Esophagus squamous epithelium (tissue), 5 donors: ENCODE measurements around the gene HELZ2. TPM values are rescaled to one million over a fixed set of nuclear protein-coding genes. Genes with fewer than 3 reads are reported as not detected.
A peak's percentile ranks its signal among the peaks of the same experiment; 100 is the strongest.

Experiments
- DNase-seq: peaks from one replicate; lab custom pipeline; 2025; lab: John Stamatoyannopoulos, UW
- H3K27ac ChIP-seq, 4 donors: fragments of 200-600 bp; sonication (generic); one replicate each; pipeline ENCODE4 v1.5.1; 2016 to 2019; ENCODE audit warnings: mild to moderate bottlenecking in 1 of 4
- H3K27me3 ChIP-seq, 4 donors: fragments of 200-600 bp; sonication (generic); 1 replicate in 3 of 4; 2 replicates in 1 of 4; pipeline versions ENCODE4 v1.5.1 to v1.6.0; 2017 to 2021; ENCODE audit warnings: antibody characterized with exemption in 1 of 4
- H3K36me3 ChIP-seq, 3 donors: fragments of 200-600 bp; sonication (generic); one replicate each; pipeline ENCODE4 v1.5.1; 2016 to 2019
- H3K4me1 ChIP-seq, 3 donors: fragments of 200-600 bp; sonication (generic); one replicate each; pipeline ENCODE4 v1.5.1; 2017 to 2019
- H3K4me3 ChIP-seq, 4 donors: fragments of 200-600 bp; sonication (generic); 1 replicate in 3 of 4; 2 replicates in 1 of 4; pipeline ENCODE4 v1.5.1; 2016 to 2019; ENCODE audit warnings: mild to moderate bottlenecking in 2 of 4, moderate library complexity in 1 of 4
- H3K9me3 ChIP-seq, 3 donors: fragments of 200-600 bp; sonication (generic); one replicate each; pipeline ENCODE4 v1.5.1; 2016 to 2019
- CTCF ChIP-seq, 6 experiments: fragments of 450-650 bp in 4 of 6; fragments of 200-600 bp in 2 of 6; sonication (generic) in 2 of 6; IDR thresholded peaks; one replicate each; pipeline ENCODE4 v1.5.1; 2016 to 2019; ENCODE audit warnings: antibody characterized with exemption in 6 of 6, mild to moderate bottlenecking in 4 of 6, moderate library complexity in 4 of 6
- POLR2A ChIP-seq, 4 donors: fragments of 450-650 bp; IDR thresholded peaks; one replicate each; pipeline ENCODE4 v1.6.1; 2017; ENCODE audit warnings: antibody characterized with exemption in 4 of 4, mild to moderate bottlenecking in 4 of 4, moderate library complexity in 3 of 4
- WGBS, 2 donors: methylation state at CpG; one replicate each; pipeline ENCODE4 v1.1.5; 2018; 5-methylcytosine and 5-hydroxymethylcytosine counted together
- intact Hi-C: fragments of 100-400 bp; cut with DNase I; formaldehyde crosslinking; loops from one replicate; pipeline ENCODE4 v1.15.0; 2022
- total RNA-seq, 4 donors: library from RNA; depleted of rRNA; stranded (reverse); fragments of >200 nt; gene quantifications; one replicate each; pipeline ENCODE4 v1.1.0, GENCODE V29; 2016
- donor health status: DM: yes; HTN: yes; CAD: no.

Gene HELZ2
- total RNA-seq, 4 donors from 2014 or later: 23.7 to 37.6 (median 31.2) TPM

- intact Hi-C loops: no loop called here
- 88% methylated on average over 8 of the region's 45 CpGs; no CpG with 5 or more reads in 1 of the 2 donors for WGBS, 2 donors
- no peak overlapping the region for H3K27ac ChIP-seq
- peaks cover 10 to 26% (median 18%) of the 10 kb centered on the region in 3 donors for H3K4me1 ChIP-seq
- no peaks in the 10 kb centered on the region for H3K9me3 ChIP-seq
- H3K4me3 ChIP-seq: no peak overlapping the region
- peaks cover 12 to 28% (median 12%) of the 10 kb centered on the region in 3 donors for H3K36me3 ChIP-seq
- DNase-seq: no peak
- no peak for TF ChIP-seq POLR2A (IDR thresholded peaks at IDR 0.05)
- no peak for TF ChIP-seq CTCF (IDR thresholded peaks at IDR 0.05)
- peaks cover 0 to 26% (median 0%) of the 10 kb centered on the region in 4 donors for H3K27me3 ChIP-seq
Observed at GRCh38 chr20:63555661-63556381, 18.2 kb downstream of the HELZ2 start.

DNA sequence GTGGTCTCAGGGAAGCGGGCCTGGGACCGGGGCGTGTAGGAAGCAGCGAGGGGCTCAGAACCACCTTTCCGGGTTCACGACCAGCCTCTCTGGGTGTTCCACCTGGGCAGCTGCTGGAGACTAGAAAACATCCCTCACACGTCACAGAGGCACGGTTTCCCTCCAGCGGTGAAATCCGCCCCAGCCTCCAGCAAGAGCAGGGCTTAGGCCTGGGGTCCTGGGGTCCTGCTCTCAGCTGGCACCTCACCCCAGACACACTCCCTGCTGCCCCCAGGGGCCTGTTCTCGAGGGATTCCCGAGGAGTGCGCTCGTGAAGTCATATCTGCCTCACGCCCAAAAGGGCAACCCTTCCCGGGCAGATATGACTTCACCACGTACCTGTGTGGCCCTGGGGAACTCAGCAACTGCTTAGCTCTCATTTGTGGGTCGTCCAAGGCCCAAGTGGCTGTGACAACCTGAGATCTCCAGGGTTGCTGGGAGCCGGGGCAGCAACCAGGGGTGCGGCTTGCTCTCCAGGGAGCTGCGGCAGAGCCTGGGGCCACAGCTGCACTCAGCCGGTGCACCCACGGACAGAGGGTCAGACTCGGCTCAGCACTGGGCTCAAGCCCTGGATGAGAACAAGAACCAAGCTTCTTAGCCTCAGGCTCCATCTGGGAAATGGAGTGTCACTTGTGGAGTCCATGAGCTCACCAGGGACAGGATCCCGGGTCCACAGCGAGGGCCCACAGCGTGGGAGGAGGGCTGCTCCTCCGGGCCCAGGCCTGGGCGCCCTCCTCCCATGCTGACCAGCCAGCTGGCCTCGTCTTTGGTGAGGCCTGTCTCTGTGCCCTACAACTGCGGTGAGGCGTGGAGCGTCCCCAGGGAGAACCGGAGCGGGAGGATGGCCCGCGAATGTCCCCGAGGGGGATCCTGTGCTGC is 19.4 kb downstream of the HELZ2 start:
- Histone ChIP-seq H3K4me3 (peak overlapping the region in 3 of 4 donors; percentile 53 to 77 (median 60)), H3K4me1 (peaks cover 10 to 26% (median 18%) of the 10 kb centered on the region in 3 donors), H3K36me3 (peaks cover 0 to 16% (median under 1%) of the 10 kb centered on the region in 3 donors), H3K9me3 (no peaks in the 10 kb centered on the region), H3K27me3 (peaks cover 0 to 38% (median 0%) of the 10 kb centered on the region in 4 donors), H3K27ac (peak overlapping the region in 2 of 4 donors; percentile 58 to 61)
- no peak for DNase-seq
- 33 to 100% methylated on average over 1 of the region's 38 CpGs for WGBS, 2 donors
- intact Hi-C loops: no loop called here
- TF ChIP-seq POLR2A (IDR thresholded peaks at IDR 0.05): no peak
- TF ChIP-seq CTCF (IDR thresholded peaks at IDR 0.05): no peak

- peak within 1 kb of the TSS; percentile 40 to 77 (median 56) for H3K4me3 ChIP-seq
- intact Hi-C loops: no loop called here
- H3K36me3 ChIP-seq: peaks cover 0 to 11% (median 0%) of the 10 kb centered on the region in 3 donors
- no peaks in the 10 kb centered on the region for H3K9me3 ChIP-seq
- TF ChIP-seq CTCF (IDR thresholded peaks at IDR 0.05): no peak
- no peak for TF ChIP-seq POLR2A (IDR thresholded peaks at IDR 0.05)
- no peak for DNase-seq
- peak within 1 kb of the TSS in 2 of 4 donors; percentile 58 to 61 for H3K27ac ChIP-seq
- WGBS, 2 donors: 0% methylated on average over 1 of the region's 34 CpGs; no CpG with 5 or more reads in 1 of the 2 donors
- peaks cover 10 to 26% (median 18%) of the 10 kb centered on the region in 3 donors for H3K4me1 ChIP-seq
- peaks cover 0 to 45% (median 0%) of the 10 kb centered on the region in 4 donors for H3K27me3 ChIP-seq
Observed at GRCh38 chr20:63553933-63554290, 20.1 kb downstream of the HELZ2 start, which contains the start of gene FNDC11. Gene FNDC11 (plus strand): TSS chr20:63554159. CDS start chr20:63555664, 1,505 bp downstream.

GRCh38 chr20:63553251-63553932 is 20.6 kb downstream of the HELZ2 start:
- Histone ChIP-seq H3K9me3 (no peaks in the 10 kb centered on the region), H3K4me3 (peak overlapping the region; percentile 40 to 77 (median 56)), H3K27me3 (peaks cover 0 to 51% (median 0%) of the 10 kb centered on the region in 4 donors), H3K27ac (peak overlapping the region in 2 of 4 donors; percentile 58 to 61), H3K4me1 (peaks cover 10 to 26% (median 18%) of the 10 kb centered on the region in 3 donors), H3K36me3 (peaks cover 0 to 5% (median 0%) of the 10 kb centered on the region in 3 donors)
- no peak for TF ChIP-seq CTCF (IDR thresholded peaks at IDR 0.05)
- no peak for TF ChIP-seq POLR2A (IDR thresholded peaks at IDR 0.05)
- DNase-seq: peak; percentile 52
- WGBS, 2 donors: 2 to 5% methylated on average over 12 to 20 of the region's 37 CpGs
- intact Hi-C loops: no loop called here
